Ishikawa (cell line): ENCODE data around the gene CD63.

Experiments used
- CEBPB ChIP-seq: IDR thresholded peaks from 2 replicates; pipeline ENCODE4 v1.6.1; 2012
- CREB1 ChIP-seq: IDR thresholded peaks from 2 replicates; pipeline ENCODE4 v1.6.1; 2012; ENCODE audit warnings: low read depth
- EGR1 ChIP-seq: IDR thresholded peaks from 2 replicates; pipeline ENCODE4 v1.6.1; 2012
- EP300 ChIP-seq: IDR thresholded peaks from 2 replicates; pipeline ENCODE4 v1.6.1; 2012; ENCODE audit warnings: borderline replicate concordance
- FOXM1 ChIP-seq: IDR thresholded peaks from 2 replicates; pipeline ENCODE4 v1.6.1; 2012; ENCODE audit warnings: low read depth, borderline replicate concordance
- NFIC ChIP-seq: IDR thresholded peaks from 2 replicates; pipeline ENCODE4 v1.6.1; 2012
- RAD21 ChIP-seq: IDR thresholded peaks from 2 replicates; pipeline ENCODE4 v1.6.1; 2012; ENCODE audit warnings: low read depth
- TAF1 ChIP-seq: IDR thresholded peaks from 2 replicates; pipeline ENCODE4 v1.6.1; 2012; ENCODE audit warnings: low read depth, mild to moderate bottlenecking
- TCF12 ChIP-seq: IDR thresholded peaks from 2 replicates; pipeline ENCODE4 v1.6.1; 2012; ENCODE audit warnings: low read depth
- TEAD4 ChIP-seq: IDR thresholded peaks from 2 replicates; pipeline ENCODE4 v1.6.1; 2012
- YY1 ChIP-seq: IDR thresholded peaks from 2 replicates; pipeline ENCODE4 v1.6.1; 2012; ENCODE audit warnings: low read depth
- ZBTB7A ChIP-seq: IDR thresholded peaks from 2 replicates; pipeline ENCODE4 v1.6.1; 2012; ENCODE audit warnings: low read depth
- TF ChIP-seq, protein P1 (sequence below): IDR thresholded peaks from 2 replicates; pipeline ENCODE4 v1.6.1; 2012; ENCODE audit warnings: low read depth, mild to moderate bottlenecking
- TF ChIP-seq, protein P2 (sequence below): IDR thresholded peaks from 2 replicates; pipeline ENCODE4 v1.6.1; 2012
- TF ChIP-seq, protein P3 (sequence below): IDR thresholded peaks from 2 replicates; pipeline ENCODE4 v1.6.1; 2012

The CD63 gene

DNA sequence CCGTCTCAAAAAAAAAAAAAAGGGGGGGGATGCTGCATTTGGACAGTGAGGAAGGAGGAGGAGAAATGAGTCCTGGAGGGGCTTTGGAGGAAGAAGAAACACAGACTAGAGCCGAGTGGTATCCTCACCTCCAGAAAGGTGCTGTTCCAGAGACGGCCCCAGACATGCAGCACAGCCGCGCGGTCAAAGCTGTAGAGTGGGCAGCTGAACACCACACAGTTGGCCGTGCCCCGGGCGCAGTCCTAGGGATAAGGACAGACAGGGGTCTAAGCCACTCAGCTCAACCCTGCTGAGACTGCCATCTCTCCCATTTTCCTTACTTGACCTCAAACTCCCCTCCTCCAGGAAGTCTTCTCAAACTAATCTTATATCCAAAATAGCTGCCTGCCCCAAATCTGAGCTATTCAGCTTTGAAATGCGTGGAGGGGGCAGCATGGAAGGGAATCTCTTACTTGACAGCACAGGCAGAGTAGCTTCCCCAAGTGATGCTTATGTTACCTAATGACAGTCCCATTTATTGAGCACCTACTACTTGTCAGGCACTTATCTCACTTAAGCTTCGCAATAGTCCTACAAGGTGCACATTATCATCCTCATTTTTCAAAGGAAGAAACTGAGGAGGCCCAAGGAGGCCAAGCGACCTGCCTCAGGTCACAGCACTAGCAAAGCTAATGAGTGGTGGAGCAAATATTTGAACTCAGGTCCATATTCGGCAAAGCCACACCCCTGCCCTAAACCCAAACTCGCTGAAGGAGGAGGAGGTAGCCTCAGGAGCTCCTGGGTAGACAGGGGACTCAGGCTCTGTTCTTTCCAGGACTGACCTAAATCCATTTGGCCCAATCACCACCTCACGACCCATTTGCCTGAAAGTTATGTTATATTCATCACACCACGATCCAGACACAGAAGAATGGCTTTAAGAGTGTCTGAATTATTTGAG, 39.8 kb downstream of the CD63 start:
- no peak for TF ChIP-seq FOXM1
- no peak for TF ChIP-seq TCF12
- no peak for TF ChIP-seq CEBPB
- TF ChIP-seq, protein P1, sequence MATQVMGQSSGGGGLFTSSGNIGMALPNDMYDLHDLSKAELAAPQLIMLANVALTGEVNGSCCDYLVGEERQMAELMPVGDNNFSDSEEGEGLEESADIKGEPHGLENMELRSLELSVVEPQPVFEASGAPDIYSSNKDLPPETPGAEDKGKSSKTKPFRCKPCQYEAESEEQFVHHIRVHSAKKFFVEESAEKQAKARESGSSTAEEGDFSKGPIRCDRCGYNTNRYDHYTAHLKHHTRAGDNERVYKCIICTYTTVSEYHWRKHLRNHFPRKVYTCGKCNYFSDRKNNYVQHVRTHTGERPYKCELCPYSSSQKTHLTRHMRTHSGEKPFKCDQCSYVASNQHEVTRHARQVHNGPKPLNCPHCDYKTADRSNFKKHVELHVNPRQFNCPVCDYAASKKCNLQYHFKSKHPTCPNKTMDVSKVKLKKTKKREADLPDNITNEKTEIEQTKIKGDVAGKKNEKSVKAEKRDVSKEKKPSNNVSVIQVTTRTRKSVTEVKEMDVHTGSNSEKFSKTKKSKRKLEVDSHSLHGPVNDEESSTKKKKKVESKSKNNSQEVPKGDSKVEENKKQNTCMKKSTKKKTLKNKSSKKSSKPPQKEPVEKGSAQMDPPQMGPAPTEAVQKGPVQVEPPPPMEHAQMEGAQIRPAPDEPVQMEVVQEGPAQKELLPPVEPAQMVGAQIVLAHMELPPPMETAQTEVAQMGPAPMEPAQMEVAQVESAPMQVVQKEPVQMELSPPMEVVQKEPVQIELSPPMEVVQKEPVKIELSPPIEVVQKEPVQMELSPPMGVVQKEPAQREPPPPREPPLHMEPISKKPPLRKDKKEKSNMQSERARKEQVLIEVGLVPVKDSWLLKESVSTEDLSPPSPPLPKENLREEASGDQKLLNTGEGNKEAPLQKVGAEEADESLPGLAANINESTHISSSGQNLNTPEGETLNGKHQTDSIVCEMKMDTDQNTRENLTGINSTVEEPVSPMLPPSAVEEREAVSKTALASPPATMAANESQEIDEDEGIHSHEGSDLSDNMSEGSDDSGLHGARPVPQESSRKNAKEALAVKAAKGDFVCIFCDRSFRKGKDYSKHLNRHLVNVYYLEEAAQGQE: no peak
- TF ChIP-seq NFIC: no peak
- TF ChIP-seq EP300: no peak
- TF ChIP-seq, protein P2, sequence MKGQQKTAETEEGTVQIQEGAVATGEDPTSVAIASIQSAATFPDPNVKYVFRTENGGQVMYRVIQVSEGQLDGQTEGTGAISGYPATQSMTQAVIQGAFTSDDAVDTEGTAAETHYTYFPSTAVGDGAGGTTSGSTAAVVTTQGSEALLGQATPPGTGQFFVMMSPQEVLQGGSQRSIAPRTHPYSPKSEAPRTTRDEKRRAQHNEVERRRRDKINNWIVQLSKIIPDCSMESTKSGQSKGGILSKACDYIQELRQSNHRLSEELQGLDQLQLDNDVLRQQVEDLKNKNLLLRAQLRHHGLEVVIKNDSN: no peak

DNA sequence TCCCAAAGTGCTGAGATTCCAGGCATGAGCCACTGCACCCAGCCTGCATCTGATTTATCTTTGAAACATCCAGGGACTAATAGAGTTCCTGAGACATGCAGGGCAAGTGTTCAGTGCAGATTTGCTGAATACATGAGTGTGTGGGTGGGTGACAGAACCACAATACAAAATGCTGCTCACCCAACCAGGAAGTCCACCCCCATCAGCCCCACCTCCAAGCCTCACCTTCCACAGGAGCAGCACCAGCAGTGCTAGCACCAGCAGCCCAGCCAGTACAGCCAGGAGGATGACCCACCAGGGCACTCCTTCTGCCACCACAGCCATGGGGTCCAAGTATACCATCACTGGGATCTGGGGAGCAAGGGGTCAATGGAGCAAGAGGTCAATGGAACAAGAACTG, 41.1 kb downstream of the CD63 start:
- peak; percentile 40; the same call in 1 of the 2 replicates for TF ChIP-seq EGR1
- TF ChIP-seq, protein P2: no peak

DNA sequence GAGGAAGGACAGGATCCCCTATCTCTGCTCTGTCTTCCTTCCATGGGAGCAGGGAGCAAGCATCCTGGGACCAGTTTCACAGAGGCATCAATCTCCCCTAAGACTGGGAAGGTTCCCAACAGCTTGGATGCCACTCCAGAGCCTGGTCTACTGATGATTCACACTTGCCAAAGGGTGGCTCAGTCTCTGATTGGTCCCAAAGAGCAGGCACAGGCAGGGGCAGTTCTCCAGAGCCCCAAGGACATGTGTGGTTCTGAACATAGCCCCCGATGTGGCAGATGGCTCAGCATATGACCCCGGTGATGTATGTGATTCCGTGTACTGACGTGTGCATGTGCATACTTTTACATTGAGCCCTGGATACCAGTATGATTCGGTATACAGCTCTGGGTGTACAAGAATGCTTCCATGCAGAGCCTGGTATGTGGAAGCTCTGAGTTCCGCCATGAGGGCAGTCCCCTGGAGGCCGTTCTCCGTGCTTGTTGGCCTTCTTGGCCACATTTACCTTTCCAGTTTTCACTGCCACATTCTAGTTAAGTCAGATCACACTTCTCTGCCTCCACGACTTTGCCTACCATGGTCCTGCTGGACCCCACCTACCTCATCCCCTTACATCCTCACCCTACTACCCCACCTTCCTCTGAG, 42.3 kb downstream of the CD63 start:
- TF ChIP-seq, protein P1: no peak
- TF ChIP-seq RAD21: no peak
- no peak for TF ChIP-seq TAF1
- TF ChIP-seq FOXM1: no peak
- TF ChIP-seq TCF12: no peak

DNA sequence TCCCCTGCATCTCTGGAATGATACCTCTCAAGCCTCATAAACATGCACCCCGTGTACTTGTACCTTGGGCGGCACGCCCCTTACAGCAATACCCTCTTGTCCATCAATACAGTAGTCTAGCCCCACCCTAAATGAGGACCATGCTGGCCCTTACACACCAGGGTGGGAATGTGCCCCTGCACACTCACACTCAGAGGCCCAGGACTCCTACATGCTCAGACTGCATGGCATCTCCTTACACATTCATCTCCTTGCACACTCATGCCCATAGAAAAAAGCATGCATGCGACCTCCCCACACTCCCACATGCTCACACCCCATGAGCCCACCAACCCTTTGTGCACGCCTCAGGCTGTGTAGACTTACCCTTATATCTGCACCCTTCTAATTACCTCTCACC, 43.1 kb downstream of the CD63 start:
- TF ChIP-seq, protein P1: no peak
- TF ChIP-seq YY1: no peak
- TF ChIP-seq, protein P3, sequence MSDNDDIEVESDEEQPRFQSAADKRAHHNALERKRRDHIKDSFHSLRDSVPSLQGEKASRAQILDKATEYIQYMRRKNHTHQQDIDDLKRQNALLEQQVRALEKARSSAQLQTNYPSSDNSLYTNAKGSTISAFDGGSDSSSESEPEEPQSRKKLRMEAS: no peak
- no peak for TF ChIP-seq TEAD4
- TF ChIP-seq CEBPB: no peak
- TF ChIP-seq EP300: no peak

DNA sequence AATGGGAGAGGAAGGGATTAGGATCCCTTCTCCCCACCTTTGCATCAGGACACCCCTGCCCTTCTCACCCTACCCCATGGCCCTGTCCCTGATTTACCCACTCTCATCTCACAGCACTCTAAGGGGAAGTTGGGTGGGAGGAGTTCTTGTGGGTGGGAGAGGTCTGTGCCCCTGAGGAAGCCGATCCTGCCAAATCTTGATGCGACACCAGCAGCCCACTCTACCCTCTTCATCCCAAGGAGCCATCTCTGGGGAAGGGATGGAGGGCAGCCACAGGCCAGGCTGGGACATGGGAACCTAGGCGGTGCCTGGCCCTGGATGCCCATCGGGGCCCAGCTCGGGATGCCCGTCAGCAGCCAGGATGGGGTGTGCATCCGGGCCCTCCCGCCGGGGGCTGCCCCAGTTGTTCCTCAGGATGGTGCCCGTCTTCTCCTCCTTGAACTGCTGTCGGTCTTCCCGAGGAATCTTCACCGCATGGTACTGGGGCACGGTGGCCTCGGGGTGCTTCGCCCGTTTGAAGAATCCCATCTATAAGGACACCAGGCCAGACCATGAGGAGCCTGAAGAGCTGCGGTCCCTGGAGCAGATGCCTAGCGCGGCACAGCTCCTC, 43.9 kb downstream of the CD63 start:
- TF ChIP-seq CEBPB: no peak

DNA sequence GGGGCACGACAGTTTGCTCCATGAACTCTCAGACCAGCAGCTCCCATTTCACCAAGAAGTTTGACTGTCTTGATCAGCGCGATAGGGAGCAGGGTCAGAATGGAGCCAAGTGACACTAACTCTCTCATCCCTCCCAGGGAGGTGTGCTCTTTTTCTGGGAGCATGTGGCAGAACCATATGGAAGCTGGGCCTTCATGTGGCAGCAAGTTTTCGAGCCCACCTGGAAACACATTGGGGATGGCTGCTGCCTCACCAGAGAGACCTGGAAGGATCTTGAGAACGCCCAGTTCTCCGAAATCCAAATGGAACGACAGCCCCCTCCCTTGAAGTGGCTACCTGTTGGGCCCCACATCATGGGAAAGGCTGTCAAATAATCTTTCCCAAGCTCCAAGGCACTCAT, 45.1 kb downstream of the CD63 start:
- TF ChIP-seq FOXM1: no peak
- TF ChIP-seq, protein P1: no peak
- TF ChIP-seq EP300: no peak
- TF ChIP-seq NFIC: no peak
- TF ChIP-seq RAD21: no peak
- TF ChIP-seq CREB1: no peak
- TF ChIP-seq YY1: no peak
- TF ChIP-seq TCF12: no peak
- no peak for TF ChIP-seq TEAD4
- TF ChIP-seq, protein P3: no peak
- TF ChIP-seq CEBPB: no peak
- TF ChIP-seq ZBTB7A: no peak
- TF ChIP-seq, protein P2: no peak
- no peak for TF ChIP-seq TAF1
- no peak for TF ChIP-seq EGR1
